K562 (cell line): Measurements from ENCODE around the gene LAMTOR4. TPM values are rescaled to one million over a fixed set of nuclear protein-coding genes. Genes with fewer than 3 reads are reported as not detected.

ENCODE experiments used
- BCOR ChIP-seq: fragments of 450-650 bp; IDR thresholded peaks from 2 replicates; pipeline ENCODE4 v1.6.1; 2016
- CGGBP1 ChIP-seq: fragments of 250-450 bp; sonication (Bioruptor Pico); IDR thresholded peaks from 2 replicates; pipeline ENCODE4 v1.9.0; 2021; ENCODE audit warnings: mild to moderate bottlenecking
- MTA2 ChIP-seq: fragments of 450-650 bp; IDR thresholded peaks from 2 replicates; pipeline ENCODE4 v1.6.1; 2016; ENCODE audit warnings: low read depth
- MXD1 ChIP-seq: fragments of 250-450 bp; sonication (Bioruptor Pico); IDR thresholded peaks from 2 replicates; pipeline ENCODE4 v1.8.0; 2021; ENCODE audit warnings: borderline replicate concordance, mild to moderate bottlenecking, moderate library complexity; ENCODE audit not compliant: poor library complexity, severe bottlenecking
- NELFE ChIP-seq: IDR thresholded peaks from 2 replicates; pipeline ENCODE4 v1.6.1; 2011; ENCODE audit warnings: mild to moderate bottlenecking; ENCODE audit not compliant: insufficient read depth, insufficient read length
- PHF21A ChIP-seq: fragments of 450-650 bp; IDR thresholded peaks from 2 replicates; pipeline ENCODE4 v1.6.1; 2017; ENCODE audit warnings: low read depth, borderline replicate concordance
- POLR2B ChIP-seq: fragments of 450-650 bp; IDR thresholded peaks from 2 replicates; pipeline ENCODE4 v1.6.1; 2018; ENCODE audit warnings: low read depth; ENCODE audit not compliant: partially characterized antibody
- RBM39 ChIP-seq: fragments of 200-400 bp; formaldehyde crosslinking; optimal IDR thresholded peaks from 2 replicates; pipeline ENCODE3; 2018; ENCODE audit warnings: low read depth, low read length
- RNF2 ChIP-seq: sonication (generic); IDR thresholded peaks from 2 replicates; pipeline ENCODE4 v1.6.1; 2016
- SAP30 ChIP-seq: fragments of 200-600 bp; sonication (generic); IDR thresholded peaks from 2 replicates; pipeline ENCODE4 v1.6.1; 2012; ENCODE audit warnings: borderline replicate concordance, low read depth, mild to moderate bottlenecking, moderate library complexity, low read length, control low read depth, inconsistent platforms; ENCODE audit not compliant: insufficient read depth, poor library complexity, severe bottlenecking
- SP1 ChIP-seq: sonication (generic); formaldehyde crosslinking; IDR thresholded peaks from 2 replicates; pipeline ENCODE4 v1.8.1; 2022; ENCODE audit warnings: mild to moderate bottlenecking, missing genetic modification reagents
- TAF1 ChIP-seq: IDR thresholded peaks from 2 replicates; pipeline ENCODE4 v1.6.1; 2011; ENCODE audit warnings: mild to moderate bottlenecking, low read length, moderate library complexity; ENCODE audit not compliant: insufficient read depth, control insufficient read depth, severe bottlenecking; ENCODE audit errors: extremely low read depth
- TBL1XR1 ChIP-seq, 2 experiments: IDR thresholded peaks; 2 replicates each; pipeline ENCODE4 v1.6.1; 2012; ENCODE audit warnings: improper control_type of control experiment in 2 of 2, low read length in 2 of 2, mild to moderate bottlenecking in 1 of 2
- THAP12 ChIP-seq: fragments of 250-450 bp; sonication (Bioruptor Pico); IDR thresholded peaks from 2 replicates; pipeline ENCODE4 v1.9.0; 2021; ENCODE audit warnings: mild to moderate bottlenecking, inconsistent platforms
- UBTF ChIP-seq, 2 experiments: IDR thresholded peaks; 2 replicates each; pipeline ENCODE4 v1.6.1; 2012; ENCODE audit warnings: improper control_type of control experiment in 2 of 2, low read depth in 2 of 2, low read length in 2 of 2, borderline replicate concordance in 1 of 2
- ZFX ChIP-seq: sonication (generic); formaldehyde crosslinking; IDR thresholded peaks from 2 replicates; pipeline ENCODE4 v1.8.0; 2022; ENCODE audit warnings: mild to moderate bottlenecking, missing genetic modification reagents, moderate library complexity
- ZNF3 ChIP-seq: fragments of 250-450 bp; sonication (Bioruptor Pico); IDR thresholded peaks from 2 replicates; pipeline ENCODE4 v1.5.0; 2021; ENCODE audit warnings: mild to moderate bottlenecking, moderate library complexity
- ZNF398 ChIP-seq: fragments of 250-450 bp; sonication (Bioruptor Pico); IDR thresholded peaks from 2 replicates; pipeline ENCODE4 v1.8.0; 2021; ENCODE audit warnings: moderate library complexity, mild to moderate bottlenecking, inconsistent platforms
- ZSCAN32 ChIP-seq: fragments of 450-650 bp; formaldehyde crosslinking; IDR thresholded peaks from 2 replicates; pipeline ENCODE4 v1.4.0; 2020; ENCODE audit warnings: mild to moderate bottlenecking, moderate library complexity
- polyA plus RNA-seq, 8 experiments: library from polyadenylated mRNA; depleted of rRNA in 4 of 8; stranded (reverse) in 5 of 8; unstranded in 3 of 8; fragments of >200 nt; fragmentation: Nextera tagmentation in 2 of 8; fragmentation: Illumina TruSeq in 1 of 8; extraction: Ambion mirVana in 2 of 8; extraction: Trizol in 1 of 8; gene quantifications; 2 replicates each; pipeline versions ENCODE4 v1.2.1 to v1.2.3, GENCODE V29; 2011 to 2014; ENCODE audit warnings: inconsistent platforms in 1 of 8, missing spikeins in 1 of 8
- total RNA-seq, 7 experiments: library from RNA; depleted of rRNA in 6 of 7; stranded (reverse); fragments of >200 nt in 6 of 7; fragmentation: Illumina TruSeq in 2 of 7; extraction: Trizol in 2 of 7; gene quantifications; 2 replicates each; pipeline versions ENCODE4 v1.2.1 to v1.2.3, GENCODE V29; 2011 to 2021; ENCODE audit warnings: low replicate concordance in 1 of 7

LAMTOR4 gene
- total and polyA plus RNA-seq, 9 of the 15 experiments (the other 6 are each of a cell fraction or from before 2014, with no cell fraction given): 79.6 to 314 (median 195) TPM

- no peak for TF ChIP-seq ZNF398
- TF ChIP-seq UBTF (IDR thresholded peaks at IDR 0.05; ENCODE audit: borderline replicate concordance in 1 of 2, low read depth in 2 of 2, low read length in 2 of 2): peak in 1 of 2 experiments; percentile 30; a peak in 1 of 4 replicates
- peak; percentile 88 for TF ChIP-seq SAP30
- peak; percentile 74; the same call in 1 of the 2 replicates for TF ChIP-seq CGGBP1 (CRISPR knock-in tag)
- peak; percentile 23 for TF ChIP-seq RBM39
- no peak for TF ChIP-seq ZNF3
- 0 out of 2 replicates have a peak, but pooled peaks have one; percentile 63 for TF ChIP-seq ZSCAN32 (CRISPR knock-in tag)
- TF ChIP-seq NELFE: no peak
- TF ChIP-seq RNF2: peak; percentile 63; the same call in 1 of the 2 replicates
- 0 out of 2 replicates have a peak, but pooled peaks have one; percentile 10 for TF ChIP-seq MTA2
- TF ChIP-seq POLR2B: peak; percentile 93
- TF ChIP-seq THAP12 (CRISPR knock-in tag): peak; percentile 16; the same call in 1 of the 2 replicates
- no peak for TF ChIP-seq BCOR
- peak; percentile 39 to 75; a peak in 2 of 4 replicates for TF ChIP-seq TBL1XR1 (IDR thresholded peaks at IDR 0.05; ENCODE audit: low read length in 2 of 2)
- TF ChIP-seq TAF1: peak; percentile 100
- peak; percentile 71 for TF ChIP-seq MXD1
- TF ChIP-seq PHF21A: peak; percentile 99
- TF ChIP-seq SP1 (CRISPR knock-in tag): peak; percentile 97
- 0 out of 2 replicates have a peak, but pooled peaks have one; percentile 73 for TF ChIP-seq ZFX (CRISPR knock-in tag)
These were observed 29.4 kb upstream of the LAMTOR4 start, which contains the start of the genes CNPY4 and TAF6 (continued) for GRCh38 chr7:100119072-100119969.
